ENCODE results near the gene STX4.

DNA sequence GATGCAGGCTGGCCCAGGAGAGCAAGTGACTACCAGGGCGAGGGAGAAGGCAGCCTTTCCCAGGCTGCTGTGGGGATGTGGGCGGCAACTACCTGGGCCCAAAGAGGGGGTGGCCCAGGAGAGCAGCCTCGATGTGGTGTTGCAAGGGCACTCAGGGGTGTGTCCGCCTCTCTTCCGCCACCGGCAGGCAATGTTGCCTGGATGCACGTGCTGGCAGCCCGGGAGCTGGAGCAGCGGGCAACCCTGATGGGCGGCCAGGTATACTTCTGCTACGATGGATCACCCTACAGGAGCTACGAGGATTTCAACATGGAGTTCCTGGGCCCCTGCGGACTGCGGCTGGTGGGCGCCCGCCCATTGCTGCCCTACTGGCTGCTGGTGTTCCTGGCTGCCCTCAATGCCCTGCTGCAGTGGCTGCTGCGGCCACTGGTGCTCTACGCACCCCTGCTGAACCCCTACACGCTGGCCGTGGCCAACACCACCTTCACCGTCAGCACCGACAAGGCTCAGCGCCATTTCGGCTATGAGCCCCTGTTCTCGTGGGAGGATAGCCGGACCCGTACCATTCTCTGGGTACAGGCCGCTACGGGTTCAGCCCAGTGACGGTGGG is 45.7 kb upstream of the STX4 start:
- TF ChIP-seq, protein P1, sequence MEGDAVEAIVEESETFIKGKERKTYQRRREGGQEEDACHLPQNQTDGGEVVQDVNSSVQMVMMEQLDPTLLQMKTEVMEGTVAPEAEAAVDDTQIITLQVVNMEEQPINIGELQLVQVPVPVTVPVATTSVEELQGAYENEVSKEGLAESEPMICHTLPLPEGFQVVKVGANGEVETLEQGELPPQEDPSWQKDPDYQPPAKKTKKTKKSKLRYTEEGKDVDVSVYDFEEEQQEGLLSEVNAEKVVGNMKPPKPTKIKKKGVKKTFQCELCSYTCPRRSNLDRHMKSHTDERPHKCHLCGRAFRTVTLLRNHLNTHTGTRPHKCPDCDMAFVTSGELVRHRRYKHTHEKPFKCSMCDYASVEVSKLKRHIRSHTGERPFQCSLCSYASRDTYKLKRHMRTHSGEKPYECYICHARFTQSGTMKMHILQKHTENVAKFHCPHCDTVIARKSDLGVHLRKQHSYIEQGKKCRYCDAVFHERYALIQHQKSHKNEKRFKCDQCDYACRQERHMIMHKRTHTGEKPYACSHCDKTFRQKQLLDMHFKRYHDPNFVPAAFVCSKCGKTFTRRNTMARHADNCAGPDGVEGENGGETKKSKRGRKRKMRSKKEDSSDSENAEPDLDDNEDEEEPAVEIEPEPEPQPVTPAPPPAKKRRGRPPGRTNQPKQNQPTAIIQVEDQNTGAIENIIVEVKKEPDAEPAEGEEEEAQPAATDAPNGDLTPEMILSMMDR (conservative IDR thresholded peaks at IDR 0.05), result no peak
- TF ChIP-seq ZFX (IDR thresholded peaks at IDR 0.05), result no peak
